HG03571 (cell line): ENCODE measurements around the gene MYO16.
"Not testable (repeated sequence)": the region's sequence is repeated elsewhere in the genome, so short reads cannot be mapped to it uniquely, and the experiment has no call there.

Source experiments
- ATAC-seq: cut with Tn5 transposase; IDR thresholded peaks from one replicate; pipeline ENCODE4 v1.9.1; 2021; ENCODE audit not compliant: unreplicated experiment

MYO16 gene

GRCh38 chr13:108860418-108860817, 231.0 kb downstream of the MYO16 start:
- no peak for ATAC-seq

- ATAC-seq, result no peak
These were observed 247.9 kb downstream of the MYO16 start for GRCh38 chr13:108877300-108877699.

GRCh38 chr13:108878732-108879131, 249.3 kb downstream of the MYO16 start:
- ATAC-seq, result no peak

GRCh38 chr13:108889324-108889984, 260.0 kb downstream of the MYO16 start:
- ATAC-seq, result no peak

- ATAC-seq, result no peak
These were observed 265.9 kb downstream of the MYO16 start for GRCh38 chr13:108895220-108895704.

- no peak for ATAC-seq
These were observed 268.5 kb downstream of the MYO16 start for GRCh38 chr13:108897955-108898354.

GRCh38 chr13:108902405-108903155, 273.2 kb downstream of the MYO16 start:
- ATAC-seq, result no peak

- ATAC-seq, result no peak
These were observed 274.2 kb downstream of the MYO16 start for GRCh38 chr13:108903613-108904012.

GRCh38 chr13:108911807-108912206, 282.4 kb downstream of the MYO16 start:
- no peak for ATAC-seq

GRCh38 chr13:108913731-108914130, 284.3 kb downstream of the MYO16 start:
- ATAC-seq, result not testable (repeated sequence)

- peak; percentile 29 for ATAC-seq
These were observed 285.8 kb downstream of the MYO16 start for GRCh38 chr13:108915095-108915633.

- ATAC-seq, result peak; percentile 86
These were observed 286.5 kb downstream of the MYO16 start for GRCh38 chr13:108915634-108916512.

- no peak for ATAC-seq
These were observed 288.2 kb downstream of the MYO16 start for GRCh38 chr13:108917581-108917980.

GRCh38 chr13:108919036-108919907, 289.9 kb downstream of the MYO16 start:
- ATAC-seq, result no peak

GRCh38 chr13:108920137-108920536, 290.7 kb downstream of the MYO16 start:
- no peak for ATAC-seq

GRCh38 chr13:108921238-108921637, 291.8 kb downstream of the MYO16 start:
- no peak for ATAC-seq

GRCh38 chr13:108922108-108922507, 292.7 kb downstream of the MYO16 start:
- no peak for ATAC-seq

- ATAC-seq, result no peak
These were observed 294.1 kb downstream of the MYO16 start for GRCh38 chr13:108923386-108924047.

- ATAC-seq, result no peak
These were observed 294.7 kb downstream of the MYO16 start for GRCh38 chr13:108924134-108924533.

- ATAC-seq, result no peak
These were observed 295.1 kb downstream of the MYO16 start for GRCh38 chr13:108924541-108924940.
